HEK293 (cell line): ENCODE data around the gene MDGA2.

Experiments
- CTCF ChIA-PET: fragments of 350-600 bp; formaldehyde crosslinking; extraction: SDS; loops from one replicate; lab custom pipeline; 2021; ENCODE audit warnings: antibody characterized with exemption; lab: Yijun Ruan, JAX
- POLR2A ChIA-PET: fragments of 300-600 bp; formaldehyde crosslinking; extraction: SDS; loops from one replicate; lab custom pipeline; 2020; ENCODE audit warnings: antibody characterized with exemption, inconsistent platforms; lab: Yijun Ruan, JAX
- H3K27ac ChIP-seq: fragments of 200-500 bp; sonication (Bioruptor generic); 2 replicates; pipeline ENCODE4 v1.5.1; 2014; ENCODE audit warnings: low read depth, low read length, control low read depth, inconsistent platforms; ENCODE audit errors: extremely low read depth
- H3K36me3 ChIP-seq, 2 experiments: fragments of 200-500 bp in 1 of 2; sonication (Bioruptor generic) in 1 of 2; 1 replicate in 1 of 2; 2 replicates in 1 of 2; pipeline ENCODE4 v1.5.1; 2014 to 2017; ENCODE audit warnings: inconsistent platforms in 2 of 2, low read length in 2 of 2; ENCODE audit not compliant: control insufficient read depth in 2 of 2, insufficient read depth in 1 of 2
- H3K4me1 ChIP-seq: fragments of 200-500 bp; sonication (Bioruptor generic); 2 replicates; pipeline ENCODE4 v1.5.1; 2014; ENCODE audit warnings: mild to moderate bottlenecking, low read length, inconsistent platforms; ENCODE audit not compliant: control insufficient read depth, insufficient read depth
- H3K4me3 ChIP-seq: 2 replicates; pipeline ENCODE4 v1.5.1; 2011; ENCODE audit warnings: low read depth, mild to moderate bottlenecking, control low read depth, low read length, moderate library complexity
- H3K9me3 ChIP-seq: fragments of 200-500 bp; sonication (Bioruptor generic); 2 replicates; pipeline ENCODE4 v1.5.1; 2014; ENCODE audit warnings: low read depth, low read length, inconsistent platforms; ENCODE audit not compliant: control insufficient read depth, insufficient read depth
- CTCF ChIP-seq: fragments of 450-650 bp; formaldehyde crosslinking; IDR thresholded peaks from 2 replicates; pipeline ENCODE4 v1.5.1; 2016; ENCODE audit warnings: missing biosample characterization, missing genetic modification characterization
- GLI2 ChIP-seq: fragments of 450-650 bp; formaldehyde crosslinking; IDR thresholded peaks from 2 replicates; pipeline ENCODE4; 2017; ENCODE audit warnings: missing biosample characterization, missing genetic modification characterization, low read depth, borderline replicate concordance
- MEIS1 ChIP-seq: sonication (generic); formaldehyde crosslinking; IDR thresholded peaks from 2 replicates; pipeline ENCODE4 v1.8.1; 2022; ENCODE audit warnings: missing genetic modification reagents, mild to moderate bottlenecking, borderline replicate concordance
- RBAK ChIP-seq: fragments of 450-650 bp; formaldehyde crosslinking; IDR thresholded peaks from 2 replicates; pipeline ENCODE4 v1.5.1; 2016; ENCODE audit warnings: missing biosample characterization, missing genetic modification characterization
- SCRT1 ChIP-seq: fragments of 450-650 bp; formaldehyde crosslinking; IDR thresholded peaks from 2 replicates; pipeline ENCODE4 v1.5.1; 2016; ENCODE audit warnings: missing biosample characterization, missing genetic modification characterization, borderline replicate concordance
- ZBTB8A ChIP-seq: fragments of 450-650 bp; formaldehyde crosslinking; IDR thresholded peaks from 2 replicates; pipeline ENCODE4 v1.5.1; 2016; ENCODE audit warnings: missing biosample characterization, missing genetic modification characterization
- ZNF146 ChIP-seq: fragments of 450-650 bp; formaldehyde crosslinking; IDR thresholded peaks from 2 replicates; pipeline ENCODE4 v1.5.1; 2016; ENCODE audit warnings: missing biosample characterization, missing genetic modification characterization
- ZNF169 ChIP-seq: fragments of 450-650 bp; formaldehyde crosslinking; IDR thresholded peaks from 2 replicates; pipeline ENCODE4 v1.5.1; 2016; ENCODE audit warnings: missing biosample characterization, missing genetic modification characterization
- ZNF175 ChIP-seq: fragments of 450-650 bp; formaldehyde crosslinking; IDR thresholded peaks from 2 replicates; pipeline ENCODE4 v1.5.1; 2016; ENCODE audit warnings: missing biosample characterization, missing genetic modification characterization
- ZNF23 ChIP-seq: fragments of 450-650 bp; formaldehyde crosslinking; IDR thresholded peaks from 2 replicates; pipeline ENCODE4 v1.5.1; 2016; ENCODE audit warnings: missing biosample characterization, missing genetic modification characterization, borderline replicate concordance
- ZNF302 ChIP-seq: fragments of 450-650 bp; formaldehyde crosslinking; IDR thresholded peaks from 2 replicates; pipeline ENCODE4 v1.5.1; 2016; ENCODE audit warnings: missing biosample characterization, missing genetic modification characterization, low read depth
- ZNF341 ChIP-seq: fragments of 450-650 bp; formaldehyde crosslinking; IDR thresholded peaks from 2 replicates; pipeline ENCODE4; 2016; ENCODE audit warnings: low read depth, missing biosample characterization, missing genetic modification characterization
- ZNF501 ChIP-seq: fragments of 450-650 bp; formaldehyde crosslinking; IDR thresholded peaks from 2 replicates; pipeline ENCODE4 v1.5.1; 2016; ENCODE audit warnings: missing biosample characterization, missing genetic modification characterization
- ZNF518A ChIP-seq: fragments of 450-650 bp; formaldehyde crosslinking; conservative IDR thresholded peaks from 2 replicates; pipeline ENCODE4 v1.5.1; 2016; ENCODE audit warnings: low read depth, missing biosample characterization, missing genetic modification characterization
- ZNF561 ChIP-seq: fragments of 450-650 bp; IDR thresholded peaks from 2 replicates; pipeline ENCODE4 v1.5.1; 2018; ENCODE audit warnings: missing biosample characterization, missing genetic modification characterization, borderline replicate concordance
- ZNF639 ChIP-seq: fragments of 450-650 bp; formaldehyde crosslinking; IDR thresholded peaks from 2 replicates; pipeline ENCODE4 v1.5.1; 2016; ENCODE audit warnings: missing biosample characterization, missing genetic modification characterization
- ZNF658 ChIP-seq: fragments of 450-650 bp; formaldehyde crosslinking; IDR thresholded peaks from 2 replicates; pipeline ENCODE4; 2016; ENCODE audit warnings: missing biosample characterization, missing genetic modification characterization
- ZNF843 ChIP-seq: fragments of 450-650 bp; formaldehyde crosslinking; IDR thresholded peaks from 2 replicates; pipeline ENCODE4 v1.5.1; 2016; ENCODE audit warnings: missing biosample characterization, missing genetic modification characterization
- TF ChIP-seq, protein P1 (sequence below): IDR thresholded peaks from 2 replicates; pipeline ENCODE4 v1.6.1; 2011; ENCODE audit warnings: mild to moderate bottlenecking, low read depth, low read length, borderline replicate concordance
- TF ChIP-seq, protein P2 (sequence below): fragments of 450-650 bp; formaldehyde crosslinking; IDR thresholded peaks from 2 replicates; pipeline ENCODE4 v1.5.1; 2016; ENCODE audit warnings: missing biosample characterization, missing genetic modification characterization

Gene MDGA2

DNA sequence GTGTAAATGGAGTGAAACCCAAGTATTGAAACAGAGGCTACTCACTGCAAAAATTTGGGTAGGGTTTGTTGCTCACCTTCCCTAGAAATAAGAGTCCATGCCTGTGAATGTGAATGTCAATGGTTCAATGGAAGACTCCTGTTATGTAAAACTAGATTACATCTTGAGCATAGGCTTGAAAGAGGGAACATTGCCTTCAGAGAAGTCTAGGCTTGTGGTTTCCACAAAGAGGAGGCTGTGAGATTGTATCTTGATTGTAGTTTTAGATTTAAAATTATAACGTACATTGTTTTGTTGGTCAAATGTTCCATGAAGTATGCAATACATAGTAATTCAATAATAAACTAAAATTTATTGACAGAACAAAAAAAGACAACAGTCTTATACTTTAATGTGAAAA lies 610.1 kb downstream of the MDGA2 start:
- TF ChIP-seq ZNF169 (tag by site-specific recombination) (no peak), ZNF658 (tag by site-specific recombination) (no peak), MEIS1 (CRISPR knock-in tag) (no peak), ZNF639 (no peak), RBAK (tag by site-specific recombination) (no peak), ZNF146 (tag by site-specific recombination) (no peak), ZNF302 (tag by site-specific recombination) (no peak), ZBTB8A (tag by site-specific recombination) (no peak), ZNF843 (tag by site-specific recombination) (no peak), ZNF518A (no peak), ZNF501 (no peak), ZNF23 (no peak), ZNF341 (no peak), ZNF175 (no peak), SCRT1 (tag by site-specific recombination) (no peak), GLI2 (no peak), CTCF (tag by site-specific recombination) (no peak), ZNF561 (no peak)
- TF ChIP-seq, protein P1, sequence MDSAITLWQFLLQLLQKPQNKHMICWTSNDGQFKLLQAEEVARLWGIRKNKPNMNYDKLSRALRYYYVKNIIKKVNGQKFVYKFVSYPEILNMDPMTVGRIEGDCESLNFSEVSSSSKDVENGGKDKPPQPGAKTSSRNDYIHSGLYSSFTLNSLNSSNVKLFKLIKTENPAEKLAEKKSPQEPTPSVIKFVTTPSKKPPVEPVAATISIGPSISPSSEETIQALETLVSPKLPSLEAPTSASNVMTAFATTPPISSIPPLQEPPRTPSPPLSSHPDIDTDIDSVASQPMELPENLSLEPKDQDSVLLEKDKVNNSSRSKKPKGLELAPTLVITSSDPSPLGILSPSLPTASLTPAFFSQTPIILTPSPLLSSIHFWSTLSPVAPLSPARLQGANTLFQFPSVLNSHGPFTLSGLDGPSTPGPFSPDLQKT: no peak
- TF ChIP-seq, protein P2, sequence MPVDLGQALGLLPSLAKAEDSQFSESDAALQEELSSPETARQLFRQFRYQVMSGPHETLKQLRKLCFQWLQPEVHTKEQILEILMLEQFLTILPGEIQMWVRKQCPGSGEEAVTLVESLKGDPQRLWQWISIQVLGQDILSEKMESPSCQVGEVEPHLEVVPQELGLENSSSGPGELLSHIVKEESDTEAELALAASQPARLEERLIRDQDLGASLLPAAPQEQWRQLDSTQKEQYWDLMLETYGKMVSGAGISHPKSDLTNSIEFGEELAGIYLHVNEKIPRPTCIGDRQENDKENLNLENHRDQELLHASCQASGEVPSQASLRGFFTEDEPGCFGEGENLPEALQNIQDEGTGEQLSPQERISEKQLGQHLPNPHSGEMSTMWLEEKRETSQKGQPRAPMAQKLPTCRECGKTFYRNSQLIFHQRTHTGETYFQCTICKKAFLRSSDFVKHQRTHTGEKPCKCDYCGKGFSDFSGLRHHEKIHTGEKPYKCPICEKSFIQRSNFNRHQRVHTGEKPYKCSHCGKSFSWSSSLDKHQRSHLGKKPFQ (tag by site-specific recombination): no peak
- Histone ChIP-seq H3K9me3 (no peaks in the 10 kb centered on the region), H3K4me3 (no peak overlapping the region), H3K4me1 (no peaks in the 10 kb centered on the region), H3K36me3 (no peaks in the 10 kb centered on the region), H3K27ac (no peak overlapping the region)
- CTCF ChIA-PET: no interaction called here
- POLR2A ChIA-PET: no interaction called here
